ENCODE results near the gene CBX4.

The CBX4 gene

GRCh38 chr17:79842656-79843473 lies 3.6 kb upstream of the CBX4 start:
- peak overlapping the region; percentile 83; the same call in 1 of the 2 replicates for H3K27ac ChIP-seq
- TF ChIP-seq CTCF (conservative IDR thresholded peaks at IDR 0.05) = no peak

- TF ChIP-seq CTCF (conservative IDR thresholded peaks at IDR 0.05) = no peak
- H3K27ac ChIP-seq = no peak overlapping the region
Observed at GRCh38 chr17:79842136-79842655, 3.0 kb upstream of the CBX4 start.

GRCh38 chr17:79841369-79842135 lies 2.3 kb upstream of the CBX4 start:
- TF ChIP-seq CTCF (conservative IDR thresholded peaks at IDR 0.05) = no peak
- H3K27ac ChIP-seq = no peak overlapping the region

GRCh38 chr17:79840989-79841286 lies 1.7 kb upstream of the CBX4 start:
- TF ChIP-seq CTCF (conservative IDR thresholded peaks at IDR 0.05) = no peak
- H3K27ac ChIP-seq = no peak overlapping the region

GRCh38 chr17:79840269-79840988 lies 1.2 kb upstream of the CBX4 start:
- peak overlapping the region; percentile 86 for H3K27ac ChIP-seq
- TF ChIP-seq CTCF (conservative IDR thresholded peaks at IDR 0.05) = no peak

- TF ChIP-seq CTCF (conservative IDR thresholded peaks at IDR 0.05) = no peak
- peak overlapping the region; percentile 86 for H3K27ac ChIP-seq
Observed at GRCh38 chr17:79838522-79839274, 542 bp downstream of the CBX4 start.

All from VCaP (cell line).